H9 (cell line): ENCODE results near the gene ARID1A. TPM values are rescaled to one million over a fixed set of nuclear protein-coding genes. Genes with fewer than 3 reads are reported as not detected.

Source experiments
- DNase-seq: peaks from one replicate; pipeline ENCODE4 v3.0.0-alpha.2; 2017
- H2AFZ ChIP-seq: one replicate; pipeline ENCODE4 v1.6.1; 2013; ENCODE audit warnings: mild to moderate bottlenecking, low read length, control low read depth, moderate library complexity
- H2AK5ac ChIP-seq: 2 replicates; pipeline ENCODE4 v1.6.1; 2013; ENCODE audit warnings: low read length, control low read depth, mixed read lengths; ENCODE audit not compliant: insufficient read length
- H2BK120ac ChIP-seq: one replicate; pipeline ENCODE4 v1.6.1; 2013; ENCODE audit warnings: low read depth, mild to moderate bottlenecking, low read length, control low read depth, inconsistent platforms; ENCODE audit not compliant: poor library complexity, severe bottlenecking
- H2BK12ac ChIP-seq: 2 replicates; pipeline ENCODE4 v1.6.1; 2013; ENCODE audit warnings: low read length, control low read depth, mixed read lengths, low read depth; ENCODE audit not compliant: insufficient read length
- H2BK15ac ChIP-seq: 2 replicates; pipeline ENCODE4 v1.6.1; 2013; ENCODE audit warnings: low read depth, low read length, control low read depth
- H2BK20ac ChIP-seq: one replicate; pipeline ENCODE4 v1.6.1; 2013; ENCODE audit warnings: low read depth, mild to moderate bottlenecking, low read length, control low read depth, inconsistent platforms; ENCODE audit not compliant: poor library complexity, severe bottlenecking
- H2BK5ac ChIP-seq: 2 replicates; pipeline ENCODE4 v1.6.1; 2013; ENCODE audit warnings: low read length, control low read depth, mixed read lengths; ENCODE audit not compliant: insufficient read length
- H3K14ac ChIP-seq: 2 replicates; pipeline ENCODE4 v1.6.1; 2013; ENCODE audit warnings: low read length, control low read depth; ENCODE audit not compliant: insufficient read depth
- H3K18ac ChIP-seq: 2 replicates; pipeline ENCODE4 v1.6.1; 2013; ENCODE audit warnings: low read depth, mild to moderate bottlenecking, mixed read lengths, low read length, control low read depth; ENCODE audit not compliant: insufficient read length
- H3K23ac ChIP-seq: 2 replicates; pipeline ENCODE4 v1.6.1; 2013; ENCODE audit warnings: low read length, control low read depth, mixed read lengths, low read depth; ENCODE audit not compliant: insufficient read length
- H3K23me2 ChIP-seq: 2 replicates; pipeline ENCODE4 v1.6.1; 2013; ENCODE audit warnings: low read depth, mild to moderate bottlenecking, mixed read lengths, low read length, control low read depth; ENCODE audit not compliant: insufficient read length, poor library complexity, severe bottlenecking
- H3K27ac ChIP-seq: 2 replicates; pipeline ENCODE4 v1.5.1; 2013; ENCODE audit warnings: low read length, control low read depth, mixed read lengths, low read depth; ENCODE audit not compliant: insufficient read length
- H3K27me3 ChIP-seq: 2 replicates; pipeline ENCODE4 v1.6.1; 2013; ENCODE audit warnings: low read length, control low read depth, inconsistent platforms; ENCODE audit not compliant: insufficient read depth
- H3K4ac ChIP-seq: 2 replicates; pipeline ENCODE4 v1.6.1; 2013; ENCODE audit warnings: low read depth, mild to moderate bottlenecking, control low read depth, inconsistent platforms, low read length, moderate library complexity
- H3K4me1 ChIP-seq: 2 replicates; pipeline ENCODE4 v1.6.1; 2013; ENCODE audit warnings: low read length, control low read depth, inconsistent platforms; ENCODE audit not compliant: insufficient read depth
- H3K4me2 ChIP-seq: 2 replicates; pipeline ENCODE4 v1.6.1; 2013; ENCODE audit warnings: low read length, control low read depth, mixed read lengths; ENCODE audit not compliant: insufficient read length, insufficient read depth
- H3K56ac ChIP-seq: 2 replicates; pipeline ENCODE4 v1.6.1; 2013; ENCODE audit warnings: low read depth, mild to moderate bottlenecking, mixed read lengths, low read length, control low read depth; ENCODE audit not compliant: insufficient read length
- H3K79me1 ChIP-seq: 2 replicates; pipeline ENCODE4 v1.6.1; 2013; ENCODE audit warnings: low read depth, mild to moderate bottlenecking, moderate library complexity, low read length, control low read depth, inconsistent platforms; ENCODE audit not compliant: insufficient read depth, poor library complexity, severe bottlenecking
- H3K79me2 ChIP-seq: 2 replicates; pipeline ENCODE4 v1.6.1; 2013; ENCODE audit warnings: low read length, control low read depth, inconsistent platforms; ENCODE audit not compliant: insufficient read depth
- H3K9ac ChIP-seq: 2 replicates; pipeline ENCODE4 v1.6.1; 2013; ENCODE audit warnings: low read length, control low read depth, mixed read lengths; ENCODE audit not compliant: insufficient read length; ENCODE audit errors: extremely low read depth
- H3K9me3 ChIP-seq: one replicate; pipeline ENCODE4 v1.6.1; 2013; ENCODE audit warnings: low read depth, low read length, inconsistent platforms; ENCODE audit not compliant: control insufficient read depth
- H3T11ph ChIP-seq: one replicate; pipeline ENCODE4 v1.6.1; 2013; ENCODE audit warnings: mild to moderate bottlenecking, low read length, control low read depth, inconsistent platforms
- H4K20me1 ChIP-seq: one replicate; pipeline ENCODE4 v1.6.1; 2013; ENCODE audit not compliant: control insufficient read depth, insufficient read length, insufficient read depth
- H4K5ac ChIP-seq: 2 replicates; pipeline ENCODE4 v1.6.1; 2013; ENCODE audit warnings: low read depth, mild to moderate bottlenecking, mixed read lengths, low read length, control low read depth; ENCODE audit not compliant: insufficient read length
- H4K8ac ChIP-seq: replicated peaks from 2 replicates; pipeline ENCODE4 v1.6.1; 2013; ENCODE audit warnings: low read length, control low read depth, mixed read lengths, low read depth; ENCODE audit not compliant: insufficient read length
- H4K91ac ChIP-seq: 2 replicates; pipeline ENCODE4 v1.6.1; 2013; ENCODE audit warnings: low read depth, mild to moderate bottlenecking, moderate library complexity, mixed read lengths, low read length, control low read depth; ENCODE audit not compliant: insufficient read length
- H3K27ac Mint-ChIP-seq, 3 experiments: 2 replicates in 2 of 3; 3 replicates in 1 of 3; pipeline ENCODE4 v1.8.0; 2020 to 2021; ENCODE audit warnings: mixed read lengths in 3 of 3, mild to moderate bottlenecking in 1 of 3, moderate library complexity in 1 of 3
- H3K27me3 Mint-ChIP-seq: 2 replicates; pipeline ENCODE4 v1.8.0; 2021; ENCODE audit warnings: low read depth, mild to moderate bottlenecking, moderate library complexity, mixed read lengths
- H3K36me3 Mint-ChIP-seq, 3 experiments: 2 replicates in 2 of 3; 3 replicates in 1 of 3; pipeline ENCODE4 v1.8.0; 2020 to 2021; ENCODE audit warnings: low read depth in 3 of 3, mixed read lengths in 3 of 3; ENCODE audit not compliant: insufficient read depth in 1 of 3
- H3K4me1 Mint-ChIP-seq, 2 experiments: 2 replicates each; pipeline ENCODE4 v1.8.0; 2020; ENCODE audit warnings: mixed read lengths in 2 of 2
- H3K4me3 Mint-ChIP-seq, 2 experiments: 2 replicates in 1 of 2; 3 replicates in 1 of 2; pipeline ENCODE4 v1.8.0; 2020 to 2021; ENCODE audit warnings: mild to moderate bottlenecking in 2 of 2, mixed read lengths in 2 of 2, moderate library complexity in 1 of 2
- H3K9me3 Mint-ChIP-seq, 2 experiments: 2 replicates in 1 of 2; 3 replicates in 1 of 2; pipeline ENCODE4 v1.8.0; 2020; ENCODE audit warnings: mild to moderate bottlenecking in 2 of 2, mixed read lengths in 2 of 2, moderate library complexity in 1 of 2
- WGBS: extraction: QIAGEN DNeasy Blood & Tissue Kit; methylation state at CpG from one replicate; pipeline ENCODE4 v1.1.7; 2013; ENCODE audit warnings: missing lambda C conversion rate, low lambda C conversion rate, mixed read lengths; ENCODE audit not compliant: insufficient read length; ENCODE audit errors: extremely low coverage; 5-methylcytosine and 5-hydroxymethylcytosine counted together
- total RNA-seq: library from RNA; stranded (reverse); gene quantifications from 2 replicates; pipeline ENCODE4 v1.2.1, GENCODE V29; 2021
- TF ChIP-seq, protein P1 (sequence below): fragments of 200-600 bp; sonication (generic); conservative IDR thresholded peaks from 3 replicates; pipeline ENCODE4 v1.8.0; 2021; ENCODE audit warnings: antibody characterized with exemption, mild to moderate bottlenecking

Gene ARID1A
- total RNA-seq, 1 experiment from 2014 or later, result 147 TPM

DNA sequence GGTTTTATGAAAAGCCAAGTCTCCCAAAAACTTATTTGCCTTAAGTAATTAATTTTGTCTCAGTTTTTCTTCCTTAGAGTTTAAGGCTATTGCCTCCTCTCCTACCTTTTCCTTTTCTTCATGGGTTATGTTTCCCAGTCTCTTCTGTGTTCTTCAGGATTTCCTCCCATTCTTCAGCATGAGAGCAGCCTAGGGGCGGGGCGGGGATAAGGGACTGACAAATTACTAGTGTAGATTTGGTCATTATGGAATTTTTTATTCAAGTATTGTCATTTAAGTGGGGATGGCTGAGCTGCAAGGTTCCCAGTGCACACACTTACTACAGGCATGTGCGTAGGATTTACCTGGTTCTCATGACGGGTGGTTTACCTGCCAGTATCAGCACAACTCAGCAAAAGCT, 56.7 kb downstream of the ARID1A start:
- no peak overlapping the region for H2BK20ac ChIP-seq
- no peak overlapping the region for H3K4me2 ChIP-seq
- Mint-ChIP-seq H3K4me1 (peaks cover 0 to 4% of the 10 kb centered on the region in 2 experiments; a peak in 1 of 4 replicates), H3K36me3 (peaks cover 25 to 80% (median 66%) of the 10 kb centered on the region in 3 experiments; a peak in 6 of 7 replicates), H3K27ac (no peak overlapping the region; a peak in 1 of 7 replicates), H3K4me3 (no peak overlapping the region), H3K27me3 (no peaks in the 10 kb centered on the region), H3K9me3 (no peaks in the 10 kb centered on the region)
- H3K79me1 ChIP-seq, result peaks cover 5% of the 10 kb centered on the region
- no peak overlapping the region for H3K56ac ChIP-seq
- H4K91ac ChIP-seq, result no peak overlapping the region
- no peaks in the 10 kb centered on the region for H3K27me3 ChIP-seq
- H2AK5ac ChIP-seq, result no peak overlapping the region
- no CpG with 5 or more reads among the region's 4 CpGs for WGBS
- no peak overlapping the region for H4K5ac ChIP-seq
- no peak overlapping the region for H3T11ph ChIP-seq
- no peak overlapping the region for H3K27ac ChIP-seq
- H3K79me2 ChIP-seq, result no peaks in the 10 kb centered on the region; the same call in 1 of the 2 replicates
- no peak overlapping the region for H3K18ac ChIP-seq
- TF ChIP-seq, protein P1, sequence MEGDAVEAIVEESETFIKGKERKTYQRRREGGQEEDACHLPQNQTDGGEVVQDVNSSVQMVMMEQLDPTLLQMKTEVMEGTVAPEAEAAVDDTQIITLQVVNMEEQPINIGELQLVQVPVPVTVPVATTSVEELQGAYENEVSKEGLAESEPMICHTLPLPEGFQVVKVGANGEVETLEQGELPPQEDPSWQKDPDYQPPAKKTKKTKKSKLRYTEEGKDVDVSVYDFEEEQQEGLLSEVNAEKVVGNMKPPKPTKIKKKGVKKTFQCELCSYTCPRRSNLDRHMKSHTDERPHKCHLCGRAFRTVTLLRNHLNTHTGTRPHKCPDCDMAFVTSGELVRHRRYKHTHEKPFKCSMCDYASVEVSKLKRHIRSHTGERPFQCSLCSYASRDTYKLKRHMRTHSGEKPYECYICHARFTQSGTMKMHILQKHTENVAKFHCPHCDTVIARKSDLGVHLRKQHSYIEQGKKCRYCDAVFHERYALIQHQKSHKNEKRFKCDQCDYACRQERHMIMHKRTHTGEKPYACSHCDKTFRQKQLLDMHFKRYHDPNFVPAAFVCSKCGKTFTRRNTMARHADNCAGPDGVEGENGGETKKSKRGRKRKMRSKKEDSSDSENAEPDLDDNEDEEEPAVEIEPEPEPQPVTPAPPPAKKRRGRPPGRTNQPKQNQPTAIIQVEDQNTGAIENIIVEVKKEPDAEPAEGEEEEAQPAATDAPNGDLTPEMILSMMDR, result no peak
- no peak overlapping the region for H3K14ac ChIP-seq
- no peaks in the 10 kb centered on the region for H3K9me3 ChIP-seq
- no peak overlapping the region for H3K4ac ChIP-seq
- no peaks in the 10 kb centered on the region for H4K20me1 ChIP-seq
- no peak overlapping the region for H3K9ac ChIP-seq
- no peak overlapping the region for H2BK120ac ChIP-seq
- no peaks in the 10 kb centered on the region for H3K4me1 ChIP-seq
- no peak overlapping the region for H2BK15ac ChIP-seq
- no peak overlapping the region for H2BK12ac ChIP-seq
- no peak overlapping the region for H4K8ac ChIP-seq
- no peak overlapping the region for H2BK5ac ChIP-seq
- no peaks in the 10 kb centered on the region for H3K23me2 ChIP-seq
- DNase-seq, result no peak
- no peak overlapping the region for H2AFZ ChIP-seq
- no peak overlapping the region for H3K23ac ChIP-seq
